H9 (cell line): ENCODE results near the gene PARP9. TPM values are rescaled to one million over a fixed set of nuclear protein-coding genes. Genes with fewer than 3 reads are reported as not detected.

Experiments
- DNase-seq: peaks from one replicate; pipeline ENCODE4 v3.0.0-alpha.2; 2017
- H2AFZ ChIP-seq: one replicate; pipeline ENCODE4 v1.6.1; 2013; ENCODE audit warnings: mild to moderate bottlenecking, low read length, control low read depth, moderate library complexity
- H2AK5ac ChIP-seq: 2 replicates; pipeline ENCODE4 v1.6.1; 2013; ENCODE audit warnings: low read length, control low read depth, mixed read lengths; ENCODE audit not compliant: insufficient read length
- H2BK120ac ChIP-seq: one replicate; pipeline ENCODE4 v1.6.1; 2013; ENCODE audit warnings: low read depth, mild to moderate bottlenecking, low read length, control low read depth, inconsistent platforms; ENCODE audit not compliant: poor library complexity, severe bottlenecking
- H2BK12ac ChIP-seq: 2 replicates; pipeline ENCODE4 v1.6.1; 2013; ENCODE audit warnings: low read length, control low read depth, mixed read lengths, low read depth; ENCODE audit not compliant: insufficient read length
- H2BK15ac ChIP-seq: 2 replicates; pipeline ENCODE4 v1.6.1; 2013; ENCODE audit warnings: low read depth, low read length, control low read depth
- H2BK20ac ChIP-seq: one replicate; pipeline ENCODE4 v1.6.1; 2013; ENCODE audit warnings: low read depth, mild to moderate bottlenecking, low read length, control low read depth, inconsistent platforms; ENCODE audit not compliant: poor library complexity, severe bottlenecking
- H2BK5ac ChIP-seq: 2 replicates; pipeline ENCODE4 v1.6.1; 2013; ENCODE audit warnings: low read length, control low read depth, mixed read lengths; ENCODE audit not compliant: insufficient read length
- H3K14ac ChIP-seq: 2 replicates; pipeline ENCODE4 v1.6.1; 2013; ENCODE audit warnings: low read length, control low read depth; ENCODE audit not compliant: insufficient read depth
- H3K18ac ChIP-seq: 2 replicates; pipeline ENCODE4 v1.6.1; 2013; ENCODE audit warnings: low read depth, mild to moderate bottlenecking, mixed read lengths, low read length, control low read depth; ENCODE audit not compliant: insufficient read length
- H3K23ac ChIP-seq: 2 replicates; pipeline ENCODE4 v1.6.1; 2013; ENCODE audit warnings: low read length, control low read depth, mixed read lengths, low read depth; ENCODE audit not compliant: insufficient read length
- H3K23me2 ChIP-seq: 2 replicates; pipeline ENCODE4 v1.6.1; 2013; ENCODE audit warnings: low read depth, mild to moderate bottlenecking, mixed read lengths, low read length, control low read depth; ENCODE audit not compliant: insufficient read length, poor library complexity, severe bottlenecking
- H3K27ac ChIP-seq: 2 replicates; pipeline ENCODE4 v1.5.1; 2013; ENCODE audit warnings: low read length, control low read depth, mixed read lengths, low read depth; ENCODE audit not compliant: insufficient read length
- H3K27me3 ChIP-seq: 2 replicates; pipeline ENCODE4 v1.6.1; 2013; ENCODE audit warnings: low read length, control low read depth, inconsistent platforms; ENCODE audit not compliant: insufficient read depth
- H3K4ac ChIP-seq: 2 replicates; pipeline ENCODE4 v1.6.1; 2013; ENCODE audit warnings: low read depth, mild to moderate bottlenecking, control low read depth, inconsistent platforms, low read length, moderate library complexity
- H3K4me1 ChIP-seq: 2 replicates; pipeline ENCODE4 v1.6.1; 2013; ENCODE audit warnings: low read length, control low read depth, inconsistent platforms; ENCODE audit not compliant: insufficient read depth
- H3K4me2 ChIP-seq: 2 replicates; pipeline ENCODE4 v1.6.1; 2013; ENCODE audit warnings: low read length, control low read depth, mixed read lengths; ENCODE audit not compliant: insufficient read length, insufficient read depth
- H3K56ac ChIP-seq: 2 replicates; pipeline ENCODE4 v1.6.1; 2013; ENCODE audit warnings: low read depth, mild to moderate bottlenecking, mixed read lengths, low read length, control low read depth; ENCODE audit not compliant: insufficient read length
- H3K79me1 ChIP-seq: 2 replicates; pipeline ENCODE4 v1.6.1; 2013; ENCODE audit warnings: low read depth, mild to moderate bottlenecking, moderate library complexity, low read length, control low read depth, inconsistent platforms; ENCODE audit not compliant: insufficient read depth, poor library complexity, severe bottlenecking
- H3K79me2 ChIP-seq: 2 replicates; pipeline ENCODE4 v1.6.1; 2013; ENCODE audit warnings: low read length, control low read depth, inconsistent platforms; ENCODE audit not compliant: insufficient read depth
- H3K9ac ChIP-seq: 2 replicates; pipeline ENCODE4 v1.6.1; 2013; ENCODE audit warnings: low read length, control low read depth, mixed read lengths; ENCODE audit not compliant: insufficient read length; ENCODE audit errors: extremely low read depth
- H3K9me3 ChIP-seq: one replicate; pipeline ENCODE4 v1.6.1; 2013; ENCODE audit warnings: low read depth, low read length, inconsistent platforms; ENCODE audit not compliant: control insufficient read depth
- H3T11ph ChIP-seq: one replicate; pipeline ENCODE4 v1.6.1; 2013; ENCODE audit warnings: mild to moderate bottlenecking, low read length, control low read depth, inconsistent platforms
- H4K20me1 ChIP-seq: one replicate; pipeline ENCODE4 v1.6.1; 2013; ENCODE audit not compliant: control insufficient read depth, insufficient read length, insufficient read depth
- H4K5ac ChIP-seq: 2 replicates; pipeline ENCODE4 v1.6.1; 2013; ENCODE audit warnings: low read depth, mild to moderate bottlenecking, mixed read lengths, low read length, control low read depth; ENCODE audit not compliant: insufficient read length
- H4K8ac ChIP-seq: replicated peaks from 2 replicates; pipeline ENCODE4 v1.6.1; 2013; ENCODE audit warnings: low read length, control low read depth, mixed read lengths, low read depth; ENCODE audit not compliant: insufficient read length
- H4K91ac ChIP-seq: 2 replicates; pipeline ENCODE4 v1.6.1; 2013; ENCODE audit warnings: low read depth, mild to moderate bottlenecking, moderate library complexity, mixed read lengths, low read length, control low read depth; ENCODE audit not compliant: insufficient read length
- H3K27ac Mint-ChIP-seq, 3 experiments: 2 replicates in 2 of 3; 3 replicates in 1 of 3; pipeline ENCODE4 v1.8.0; 2020 to 2021; ENCODE audit warnings: mixed read lengths in 3 of 3, mild to moderate bottlenecking in 1 of 3, moderate library complexity in 1 of 3
- H3K27me3 Mint-ChIP-seq: 2 replicates; pipeline ENCODE4 v1.8.0; 2021; ENCODE audit warnings: low read depth, mild to moderate bottlenecking, moderate library complexity, mixed read lengths
- H3K36me3 Mint-ChIP-seq, 3 experiments: 2 replicates in 2 of 3; 3 replicates in 1 of 3; pipeline ENCODE4 v1.8.0; 2020 to 2021; ENCODE audit warnings: low read depth in 3 of 3, mixed read lengths in 3 of 3; ENCODE audit not compliant: insufficient read depth in 1 of 3
- H3K4me1 Mint-ChIP-seq, 2 experiments: 2 replicates each; pipeline ENCODE4 v1.8.0; 2020; ENCODE audit warnings: mixed read lengths in 2 of 2
- H3K4me3 Mint-ChIP-seq, 2 experiments: 2 replicates in 1 of 2; 3 replicates in 1 of 2; pipeline ENCODE4 v1.8.0; 2020 to 2021; ENCODE audit warnings: mild to moderate bottlenecking in 2 of 2, mixed read lengths in 2 of 2, moderate library complexity in 1 of 2
- H3K9me3 Mint-ChIP-seq, 2 experiments: 2 replicates in 1 of 2; 3 replicates in 1 of 2; pipeline ENCODE4 v1.8.0; 2020; ENCODE audit warnings: mild to moderate bottlenecking in 2 of 2, mixed read lengths in 2 of 2, moderate library complexity in 1 of 2
- WGBS: extraction: QIAGEN DNeasy Blood & Tissue Kit; methylation state at CpG from one replicate; pipeline ENCODE4 v1.1.7; 2013; ENCODE audit warnings: missing lambda C conversion rate, low lambda C conversion rate, mixed read lengths; ENCODE audit not compliant: insufficient read length; ENCODE audit errors: extremely low coverage; 5-methylcytosine and 5-hydroxymethylcytosine counted together
- total RNA-seq: library from RNA; stranded (reverse); gene quantifications from 2 replicates; pipeline ENCODE4 v1.2.1, GENCODE V29; 2021
- TF ChIP-seq, protein P1 (sequence below): fragments of 200-600 bp; sonication (generic); conservative IDR thresholded peaks from 3 replicates; pipeline ENCODE4 v1.8.0; 2021; ENCODE audit warnings: antibody characterized with exemption, mild to moderate bottlenecking

Gene PARP9
- total RNA-seq, 1 experiment from 2014 or later, result 3.4 TPM

DNA sequence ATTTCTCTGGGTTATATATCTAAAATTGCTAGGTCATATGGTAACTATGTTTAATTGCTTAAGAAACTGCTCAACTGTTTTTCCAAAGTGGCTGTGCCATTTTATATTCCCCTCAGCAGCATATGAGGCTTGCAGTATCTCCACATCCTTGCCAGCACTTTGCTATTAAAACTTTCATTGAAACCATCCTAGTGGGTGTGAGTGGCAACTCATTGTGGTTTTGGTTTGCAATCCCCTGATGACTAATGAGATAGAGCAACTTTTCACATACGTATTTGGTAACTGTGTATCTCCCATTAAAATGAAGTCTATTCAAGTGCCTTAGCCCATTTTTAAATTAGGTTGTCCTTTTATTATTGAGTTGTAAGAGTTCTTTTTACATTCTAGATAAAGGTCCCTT, 66.7 kb downstream of the PARP9 start:
- Histone ChIP-seq H3K27ac (no peak overlapping the region), H3K9ac (no peak overlapping the region), H3K23me2 (no peaks in the 10 kb centered on the region), H2BK120ac (no peak overlapping the region), H2BK12ac (no peak overlapping the region), H4K20me1 (no peaks in the 10 kb centered on the region), H3K4me2 (no peak overlapping the region), H3K18ac (no peak overlapping the region), H3K23ac (no peak overlapping the region), H3T11ph (no peak overlapping the region), H2BK15ac (no peak overlapping the region), H3K4ac (no peak overlapping the region), H3K79me1 (peaks cover 10% of the 10 kb centered on the region), H4K91ac (no peak overlapping the region), H4K5ac (no peak overlapping the region), H2BK20ac (no peak overlapping the region), H4K8ac (no peak overlapping the region), H3K9me3 (no peaks in the 10 kb centered on the region), H3K79me2 (peaks cover 2% of the 10 kb centered on the region; the same call in 1 of the 2 replicates), H3K4me1 (no peaks in the 10 kb centered on the region; the same call in none of the 2 replicates), H2AFZ (no peak overlapping the region), H2AK5ac (no peak overlapping the region), H3K14ac (no peak overlapping the region), H3K56ac (no peak overlapping the region), H3K27me3 (no peaks in the 10 kb centered on the region), H2BK5ac (no peak overlapping the region)
- WGBS, result no CpG with 5 or more reads among the region's 1 CpG
- H3K4me1 Mint-ChIP-seq, result peaks cover 33 to 45% of the 10 kb centered on the region in 2 experiments
- H3K27ac Mint-ChIP-seq, result no peak overlapping the region
- no peak overlapping the region for H3K4me3 Mint-ChIP-seq
- peaks cover 9 to 32% (median 25%) of the 10 kb centered on the region in 3 experiments; a peak in 6 of 7 replicates for H3K36me3 Mint-ChIP-seq
- H3K9me3 Mint-ChIP-seq, result no peaks in the 10 kb centered on the region
- TF ChIP-seq, protein P1, sequence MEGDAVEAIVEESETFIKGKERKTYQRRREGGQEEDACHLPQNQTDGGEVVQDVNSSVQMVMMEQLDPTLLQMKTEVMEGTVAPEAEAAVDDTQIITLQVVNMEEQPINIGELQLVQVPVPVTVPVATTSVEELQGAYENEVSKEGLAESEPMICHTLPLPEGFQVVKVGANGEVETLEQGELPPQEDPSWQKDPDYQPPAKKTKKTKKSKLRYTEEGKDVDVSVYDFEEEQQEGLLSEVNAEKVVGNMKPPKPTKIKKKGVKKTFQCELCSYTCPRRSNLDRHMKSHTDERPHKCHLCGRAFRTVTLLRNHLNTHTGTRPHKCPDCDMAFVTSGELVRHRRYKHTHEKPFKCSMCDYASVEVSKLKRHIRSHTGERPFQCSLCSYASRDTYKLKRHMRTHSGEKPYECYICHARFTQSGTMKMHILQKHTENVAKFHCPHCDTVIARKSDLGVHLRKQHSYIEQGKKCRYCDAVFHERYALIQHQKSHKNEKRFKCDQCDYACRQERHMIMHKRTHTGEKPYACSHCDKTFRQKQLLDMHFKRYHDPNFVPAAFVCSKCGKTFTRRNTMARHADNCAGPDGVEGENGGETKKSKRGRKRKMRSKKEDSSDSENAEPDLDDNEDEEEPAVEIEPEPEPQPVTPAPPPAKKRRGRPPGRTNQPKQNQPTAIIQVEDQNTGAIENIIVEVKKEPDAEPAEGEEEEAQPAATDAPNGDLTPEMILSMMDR, result no peak
- H3K27me3 Mint-ChIP-seq, result no peaks in the 10 kb centered on the region
- no peak for DNase-seq
